Breast epithelium (tissue), 3 donors: ENCODE data around the gene ZNF879.

Source experiments
- POLR2AphosphoS5 ChIP-seq, 3 donors: sonication (generic); formaldehyde crosslinking; IDR thresholded peaks; one replicate each; pipeline ENCODE4 v1.6.1; 2017; ENCODE audit warnings: antibody characterized with exemption in 3 of 3
- TF ChIP-seq, protein P1 (sequence below), 3 donors: fragments of 450-650 bp; IDR thresholded peaks; one replicate each; pipeline ENCODE4 v1.5.1; 2016 to 2017; ENCODE audit warnings: antibody characterized with exemption in 3 of 3, mild to moderate bottlenecking in 3 of 3, moderate library complexity in 3 of 3

GRCh38 chr5:179079165-179079987 is 55.8 kb downstream of the ZNF879 start:
- TF ChIP-seq, protein P1, sequence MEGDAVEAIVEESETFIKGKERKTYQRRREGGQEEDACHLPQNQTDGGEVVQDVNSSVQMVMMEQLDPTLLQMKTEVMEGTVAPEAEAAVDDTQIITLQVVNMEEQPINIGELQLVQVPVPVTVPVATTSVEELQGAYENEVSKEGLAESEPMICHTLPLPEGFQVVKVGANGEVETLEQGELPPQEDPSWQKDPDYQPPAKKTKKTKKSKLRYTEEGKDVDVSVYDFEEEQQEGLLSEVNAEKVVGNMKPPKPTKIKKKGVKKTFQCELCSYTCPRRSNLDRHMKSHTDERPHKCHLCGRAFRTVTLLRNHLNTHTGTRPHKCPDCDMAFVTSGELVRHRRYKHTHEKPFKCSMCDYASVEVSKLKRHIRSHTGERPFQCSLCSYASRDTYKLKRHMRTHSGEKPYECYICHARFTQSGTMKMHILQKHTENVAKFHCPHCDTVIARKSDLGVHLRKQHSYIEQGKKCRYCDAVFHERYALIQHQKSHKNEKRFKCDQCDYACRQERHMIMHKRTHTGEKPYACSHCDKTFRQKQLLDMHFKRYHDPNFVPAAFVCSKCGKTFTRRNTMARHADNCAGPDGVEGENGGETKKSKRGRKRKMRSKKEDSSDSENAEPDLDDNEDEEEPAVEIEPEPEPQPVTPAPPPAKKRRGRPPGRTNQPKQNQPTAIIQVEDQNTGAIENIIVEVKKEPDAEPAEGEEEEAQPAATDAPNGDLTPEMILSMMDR (IDR thresholded peaks at IDR 0.05): no peak
- no peak for TF ChIP-seq POLR2AphosphoS5 (IDR thresholded peaks at IDR 0.05)
